Measurements from ENCODE around the gene CNOT11. TPM values are rescaled to one million over a fixed set of nuclear protein-coding genes. Genes with fewer than 3 reads are reported as not detected.

Gene CNOT11
- total and polyA plus RNA-seq, 2 of the 4 experiments (the other 2 are of a cell fraction) = 36.4 to 55.8 TPM

DNA sequence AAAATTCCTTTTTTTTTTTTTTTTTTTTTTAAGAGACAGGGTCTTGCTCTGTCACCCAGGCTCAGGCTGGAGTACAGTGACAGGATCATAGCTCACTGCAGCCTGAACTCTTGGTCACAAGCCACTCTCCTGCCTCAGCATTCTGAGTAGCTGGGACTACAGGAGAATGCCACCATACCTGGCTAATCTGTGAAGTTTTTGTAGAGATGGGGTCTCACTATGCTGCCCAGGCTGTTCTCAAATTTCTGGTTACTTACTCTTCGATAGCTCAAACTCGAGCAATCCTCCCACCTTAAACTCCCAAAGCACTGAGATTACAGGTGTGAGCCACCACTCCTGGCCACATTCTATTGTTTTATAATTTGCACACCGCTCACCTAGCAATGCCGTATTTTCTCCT, 28.8 kb downstream of the CNOT11 start:
- no peak overlapping the region for H2BK20ac ChIP-seq (ENCODE audit: low read depth, low read length)
- ChIA-PET POLR2A (ENCODE audit: unreplicated experiment) (interaction anchor here (0.6 kb wide), 1 partner anchor 273 kb away, joined by 21 read pairs; no protein-coding TSS in a partner anchor), CTCF (interaction anchor here (0.6 to 1.1 kb wide), 2 partner anchors 9 to 61 kb away, joined by 3 to 5 read pairs; no protein-coding TSS in a partner anchor)
- 83% methylated on average over 1 of the region's 4 CpGs; no CpG with 5 or more reads in 1 of the 2 experiments for WGBS, 2 experiments (ENCODE audit: extremely low coverage in 2 of 2, insufficient read length in 1 of 2)
- no peak overlapping the region for H3K27ac ChIP-seq (ENCODE audit: insufficient read depth, low read length)
- H2BK5ac ChIP-seq (ENCODE audit: low read depth, low read length, poor library complexity, severe bottlenecking) = no peak overlapping the region
- no peak overlapping the region for H4K5ac ChIP-seq (ENCODE audit: low read depth, low read length)
- peaks cover 20 to 31% of the 10 kb centered on the region in 2 experiments; a peak in 3 of 4 replicates for H3K79me1 ChIP-seq (ENCODE audit: low read depth in 1 of 2, low read length in 2 of 2)
- no peaks in the 10 kb centered on the region for H3K9me3 ChIP-seq (ENCODE audit: control insufficient read depth, insufficient read depth, low read length)
- no peaks in the 10 kb centered on the region for H4K20me1 ChIP-seq (ENCODE audit: insufficient read depth, low read length)
- H3K14ac ChIP-seq (replicated peaks; ENCODE audit: low read depth, low read length) = no peak overlapping the region
- no peak overlapping the region for H3K4me3 ChIP-seq (ENCODE audit: insufficient read depth, low read depth, low read length)
- H2AFZ ChIP-seq (replicated peaks; ENCODE audit: low read length, poor library complexity) = no peak overlapping the region
- H2BK15ac ChIP-seq (ENCODE audit: low read depth, low read length) = no peak overlapping the region
- ATAC-seq (ENCODE audit: low read depth) (no peak), DNase-seq (no peak)
- H3K4me1 ChIP-seq (ENCODE audit: control insufficient read depth, insufficient read depth, low read length) = no peaks in the 10 kb centered on the region
- dilution Hi-C loops (cut with HindIII; ENCODE audit: low sequenced_read_pairs, unreplicated experiment) = no loop called here
- no peak overlapping the region for H4K91ac ChIP-seq (ENCODE audit: insufficient read depth, low read depth, low read length)
- H3K36me3 ChIP-seq (ENCODE audit: control insufficient read depth, insufficient read depth, low read length) = peaks cover 23% of the 10 kb centered on the region
- no peak overlapping the region for H2AK5ac ChIP-seq (ENCODE audit: low read depth, low read length)
- H3K9ac ChIP-seq (ENCODE audit: low read depth, low read length) = no peak overlapping the region
- in situ Hi-C loops (cut with MboI; ENCODE audit: low sequenced_read_pairs) = no loop called here
- peaks cover 12% of the 10 kb centered on the region for H3K9me1 ChIP-seq (ENCODE audit: insufficient read depth, low read length)
- no TSS peak for BruUV-seq (replicated peaks)
- H2AK9ac ChIP-seq (replicated peaks; ENCODE audit: low read depth, low read length, poor library complexity) = no peak overlapping the region
- H3K27me3 ChIP-seq (ENCODE audit: control insufficient read depth, insufficient read depth, low read length) = no peaks in the 10 kb centered on the region
- no peak overlapping the region for H2BK120ac ChIP-seq (ENCODE audit: low read depth, low read length)
- H3K56ac ChIP-seq (ENCODE audit: extremely low read depth, insufficient read depth, low read length) = no peak overlapping the region
- no peak overlapping the region for H3K18ac ChIP-seq (ENCODE audit: low read depth, low read length)
- H3K23ac ChIP-seq (ENCODE audit: low read depth, low read length) = no peak overlapping the region
- intact Hi-C loops (cut with micrococcal nuclease) = no loop called here
- no peak overlapping the region for H3K4ac ChIP-seq (ENCODE audit: low read depth, low read length)
- TF ChIP-seq CHD1 (IDR thresholded peaks at IDR 0.05; ENCODE audit: low read depth, low read length) (no peak), NFE2L2 (IDR thresholded peaks at IDR 0.05; ENCODE audit: low read depth, low read length) (no peak), MAFK (IDR thresholded peaks at IDR 0.05; ENCODE audit: low read depth, low read length) (no peak), ELK1 (IDR thresholded peaks at IDR 0.05; ENCODE audit: borderline replicate concordance, low read depth, low read length) (no peak), RCOR1 (IDR thresholded peaks at IDR 0.05; ENCODE audit: insufficient replicate concordance, low read length) (no peak), POLR2A (IDR thresholded peaks at IDR 0.05; ENCODE audit: low read depth, low read length) (no peak), SMC3 (IDR thresholded peaks at IDR 0.05; ENCODE audit: low read depth, low read length) (no peak), USF2 (IDR thresholded peaks at IDR 0.05; ENCODE audit: low read depth, low read length) (no peak), MAZ (IDR thresholded peaks at IDR 0.05; ENCODE audit: borderline replicate concordance, low read depth, low read length) (no peak), FOS (IDR thresholded peaks at IDR 0.05; ENCODE audit: low read depth, low read length) (no peak), BHLHE40 (IDR thresholded peaks at IDR 0.05; ENCODE audit: low read depth, low read length) (no peak), CEBPB (IDR thresholded peaks at IDR 0.05; ENCODE audit: low read depth, low read length) (no peak)
- TF ChIP-seq, protein P1, sequence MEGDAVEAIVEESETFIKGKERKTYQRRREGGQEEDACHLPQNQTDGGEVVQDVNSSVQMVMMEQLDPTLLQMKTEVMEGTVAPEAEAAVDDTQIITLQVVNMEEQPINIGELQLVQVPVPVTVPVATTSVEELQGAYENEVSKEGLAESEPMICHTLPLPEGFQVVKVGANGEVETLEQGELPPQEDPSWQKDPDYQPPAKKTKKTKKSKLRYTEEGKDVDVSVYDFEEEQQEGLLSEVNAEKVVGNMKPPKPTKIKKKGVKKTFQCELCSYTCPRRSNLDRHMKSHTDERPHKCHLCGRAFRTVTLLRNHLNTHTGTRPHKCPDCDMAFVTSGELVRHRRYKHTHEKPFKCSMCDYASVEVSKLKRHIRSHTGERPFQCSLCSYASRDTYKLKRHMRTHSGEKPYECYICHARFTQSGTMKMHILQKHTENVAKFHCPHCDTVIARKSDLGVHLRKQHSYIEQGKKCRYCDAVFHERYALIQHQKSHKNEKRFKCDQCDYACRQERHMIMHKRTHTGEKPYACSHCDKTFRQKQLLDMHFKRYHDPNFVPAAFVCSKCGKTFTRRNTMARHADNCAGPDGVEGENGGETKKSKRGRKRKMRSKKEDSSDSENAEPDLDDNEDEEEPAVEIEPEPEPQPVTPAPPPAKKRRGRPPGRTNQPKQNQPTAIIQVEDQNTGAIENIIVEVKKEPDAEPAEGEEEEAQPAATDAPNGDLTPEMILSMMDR (conservative IDR thresholded peaks at IDR 0.05; ENCODE audit: low read depth, low read length) = no peak
- no peak overlapping the region for H3K4me2 ChIP-seq (ENCODE audit: low read depth, low read length)
- H4K8ac ChIP-seq (ENCODE audit: low read depth in 2 of 2, low read length in 2 of 2) = no peak overlapping the region
